ENCODE results near the gene MEIS1.

Gene MEIS1

DNA sequence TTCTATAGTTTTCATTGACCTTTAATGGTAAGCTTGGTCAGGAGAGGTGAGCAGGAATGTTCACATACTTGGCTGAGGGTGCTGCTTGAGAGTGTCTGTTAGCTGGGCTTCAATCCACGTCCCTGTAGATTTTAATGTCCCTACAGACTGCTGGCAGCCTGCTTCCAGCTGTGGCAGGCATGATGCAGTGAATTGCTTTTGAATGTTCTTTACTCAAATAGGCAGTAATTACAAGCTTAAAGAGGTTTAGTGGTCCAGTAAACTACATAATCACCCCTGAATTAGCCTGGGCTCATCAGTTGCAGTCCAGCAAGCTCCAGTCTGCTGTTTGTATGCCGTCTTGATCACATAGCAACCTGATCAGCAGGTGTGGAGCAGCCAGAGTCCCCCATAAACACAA lies 102.1 kb downstream of the MEIS1 start:
- Histone ChIP-seq H3K4me1 (ENCODE audit: control insufficient read depth, insufficient read depth, low read length) (peaks cover 23% of the 10 kb centered on the region), H3K9me3 (ENCODE audit: control insufficient read depth, insufficient read depth, low read depth, low read length) (no peaks in the 10 kb centered on the region), H3K36me3 (ENCODE audit: control insufficient read depth in 2 of 2, insufficient read depth in 1 of 2, low read length in 2 of 2) (no peaks in the 10 kb centered on the region), H3K27ac (ENCODE audit: extremely low read depth, low read depth, low read length) (0 out of 2 replicates have a peak overlapping the region, but pooled peaks have one; percentile 11), H3K4me3 (ENCODE audit: low read depth, low read length) (no peak overlapping the region)
- ChIA-PET CTCF (no interaction called here), POLR2A (no interaction called here)
- TF ChIP-seq ZNF10 (tag by site-specific recombination; IDR thresholded peaks at IDR 0.05) (peak; percentile 96), ZNF423 (tag by site-specific recombination; IDR thresholded peaks at IDR 0.05) (peak; percentile 88), PRDM4 (tag by site-specific recombination; IDR thresholded peaks at IDR 0.05) (peak; percentile 79), MEIS1 (CRISPR knock-in tag; IDR thresholded peaks at IDR 0.05; ENCODE audit: borderline replicate concordance) (no peak), OVOL3 (tag by site-specific recombination; IDR thresholded peaks at IDR 0.05) (peak; percentile 52; the same call in 1 of the 2 replicates), ZNF561 (tag by site-specific recombination; IDR thresholded peaks at IDR 0.05; ENCODE audit: borderline replicate concordance) (peak; percentile 52; the same call in 1 of the 2 replicates), KLF10 (tag by site-specific recombination; IDR thresholded peaks at IDR 0.05) (no peak), ZNF121 (tag by site-specific recombination; IDR thresholded peaks at IDR 0.05) (0 out of 2 replicates have a peak, but pooled peaks have one; percentile 7), ZNF843 (tag by site-specific recombination; IDR thresholded peaks at IDR 0.05) (peak; percentile 88), ZSCAN18 (tag by site-specific recombination; IDR thresholded peaks at IDR 0.05) (no peak), SCRT1 (tag by site-specific recombination; IDR thresholded peaks at IDR 0.05; ENCODE audit: borderline replicate concordance) (peak; percentile 46; the same call in 1 of the 2 replicates), FEZF1 (tag by site-specific recombination; IDR thresholded peaks at IDR 0.05) (peak; percentile 90), ZIC2 (tag by site-specific recombination; IDR thresholded peaks at IDR 0.05) (peak; percentile 78), IKZF3 (tag by site-specific recombination; IDR thresholded peaks at IDR 0.05) (peak; percentile 69), OSR2 (tag by site-specific recombination; IDR thresholded peaks at IDR 0.05) (peak; percentile 87), ZNF596 (tag by site-specific recombination; IDR thresholded peaks at IDR 0.05) (0 out of 2 replicates have a peak, but pooled peaks have one; percentile 8), SP7 (tag by site-specific recombination; IDR thresholded peaks at IDR 0.05) (peak; percentile 95), ZNF248 (tag by site-specific recombination; IDR thresholded peaks at IDR 0.05) (no peak), ZSCAN30 (tag by site-specific recombination; IDR thresholded peaks at IDR 0.05) (peak; percentile 74)
- TF ChIP-seq, protein P1, sequence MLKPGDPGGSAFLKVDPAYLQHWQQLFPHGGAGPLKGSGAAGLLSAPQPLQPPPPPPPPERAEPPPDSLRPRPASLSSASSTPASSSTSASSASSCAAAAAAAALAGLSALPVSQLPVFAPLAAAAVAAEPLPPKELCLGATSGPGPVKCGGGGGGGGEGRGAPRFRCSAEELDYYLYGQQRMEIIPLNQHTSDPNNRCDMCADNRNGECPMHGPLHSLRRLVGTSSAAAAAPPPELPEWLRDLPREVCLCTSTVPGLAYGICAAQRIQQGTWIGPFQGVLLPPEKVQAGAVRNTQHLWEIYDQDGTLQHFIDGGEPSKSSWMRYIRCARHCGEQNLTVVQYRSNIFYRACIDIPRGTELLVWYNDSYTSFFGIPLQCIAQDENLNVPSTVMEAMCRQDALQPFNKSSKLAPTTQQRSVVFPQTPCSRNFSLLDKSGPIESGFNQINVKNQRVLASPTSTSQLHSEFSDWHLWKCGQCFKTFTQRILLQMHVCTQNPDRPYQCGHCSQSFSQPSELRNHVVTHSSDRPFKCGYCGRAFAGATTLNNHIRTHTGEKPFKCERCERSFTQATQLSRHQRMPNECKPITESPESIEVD (tag by site-specific recombination; IDR thresholded peaks at IDR 0.05) = peak; percentile 88
- TF ChIP-seq, protein P2, sequence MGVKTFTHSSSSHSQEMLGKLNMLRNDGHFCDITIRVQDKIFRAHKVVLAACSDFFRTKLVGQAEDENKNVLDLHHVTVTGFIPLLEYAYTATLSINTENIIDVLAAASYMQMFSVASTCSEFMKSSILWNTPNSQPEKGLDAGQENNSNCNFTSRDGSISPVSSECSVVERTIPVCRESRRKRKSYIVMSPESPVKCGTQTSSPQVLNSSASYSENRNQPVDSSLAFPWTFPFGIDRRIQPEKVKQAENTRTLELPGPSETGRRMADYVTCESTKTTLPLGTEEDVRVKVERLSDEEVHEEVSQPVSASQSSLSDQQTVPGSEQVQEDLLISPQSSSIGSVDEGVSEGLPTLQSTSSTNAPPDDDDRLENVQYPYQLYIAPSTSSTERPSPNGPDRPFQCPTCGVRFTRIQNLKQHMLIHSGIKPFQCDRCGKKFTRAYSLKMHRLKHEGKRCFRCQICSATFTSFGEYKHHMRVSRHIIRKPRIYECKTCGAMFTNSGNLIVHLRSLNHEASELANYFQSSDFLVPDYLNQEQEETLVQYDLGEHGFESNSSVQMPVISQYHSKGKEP (tag by site-specific recombination; IDR thresholded peaks at IDR 0.05) = peak; percentile 74
- TF ChIP-seq, protein P3, sequence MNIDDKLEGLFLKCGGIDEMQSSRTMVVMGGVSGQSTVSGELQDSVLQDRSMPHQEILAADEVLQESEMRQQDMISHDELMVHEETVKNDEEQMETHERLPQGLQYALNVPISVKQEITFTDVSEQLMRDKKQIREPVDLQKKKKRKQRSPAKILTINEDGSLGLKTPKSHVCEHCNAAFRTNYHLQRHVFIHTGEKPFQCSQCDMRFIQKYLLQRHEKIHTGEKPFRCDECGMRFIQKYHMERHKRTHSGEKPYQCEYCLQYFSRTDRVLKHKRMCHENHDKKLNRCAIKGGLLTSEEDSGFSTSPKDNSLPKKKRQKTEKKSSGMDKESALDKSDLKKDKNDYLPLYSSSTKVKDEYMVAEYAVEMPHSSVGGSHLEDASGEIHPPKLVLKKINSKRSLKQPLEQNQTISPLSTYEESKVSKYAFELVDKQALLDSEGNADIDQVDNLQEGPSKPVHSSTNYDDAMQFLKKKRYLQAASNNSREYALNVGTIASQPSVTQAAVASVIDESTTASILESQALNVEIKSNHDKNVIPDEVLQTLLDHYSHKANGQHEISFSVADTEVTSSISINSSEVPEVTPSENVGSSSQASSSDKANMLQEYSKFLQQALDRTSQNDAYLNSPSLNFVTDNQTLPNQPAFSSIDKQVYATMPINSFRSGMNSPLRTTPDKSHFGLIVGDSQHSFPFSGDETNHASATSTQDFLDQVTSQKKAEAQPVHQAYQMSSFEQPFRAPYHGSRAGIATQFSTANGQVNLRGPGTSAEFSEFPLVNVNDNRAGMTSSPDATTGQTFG (tag by site-specific recombination; IDR thresholded peaks at IDR 0.05; ENCODE audit: borderline replicate concordance) = no peak
- TF ChIP-seq, protein P4, sequence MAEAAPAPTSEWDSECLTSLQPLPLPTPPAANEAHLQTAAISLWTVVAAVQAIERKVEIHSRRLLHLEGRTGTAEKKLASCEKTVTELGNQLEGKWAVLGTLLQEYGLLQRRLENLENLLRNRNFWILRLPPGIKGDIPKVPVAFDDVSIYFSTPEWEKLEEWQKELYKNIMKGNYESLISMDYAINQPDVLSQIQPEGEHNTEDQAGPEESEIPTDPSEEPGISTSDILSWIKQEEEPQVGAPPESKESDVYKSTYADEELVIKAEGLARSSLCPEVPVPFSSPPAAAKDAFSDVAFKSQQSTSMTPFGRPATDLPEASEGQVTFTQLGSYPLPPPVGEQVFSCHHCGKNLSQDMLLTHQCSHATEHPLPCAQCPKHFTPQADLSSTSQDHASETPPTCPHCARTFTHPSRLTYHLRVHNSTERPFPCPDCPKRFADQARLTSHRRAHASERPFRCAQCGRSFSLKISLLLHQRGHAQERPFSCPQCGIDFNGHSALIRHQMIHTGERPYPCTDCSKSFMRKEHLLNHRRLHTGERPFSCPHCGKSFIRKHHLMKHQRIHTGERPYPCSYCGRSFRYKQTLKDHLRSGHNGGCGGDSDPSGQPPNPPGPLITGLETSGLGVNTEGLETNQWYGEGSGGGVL (tag by site-specific recombination; IDR thresholded peaks at IDR 0.05) = no peak
- TF ChIP-seq, protein P5, sequence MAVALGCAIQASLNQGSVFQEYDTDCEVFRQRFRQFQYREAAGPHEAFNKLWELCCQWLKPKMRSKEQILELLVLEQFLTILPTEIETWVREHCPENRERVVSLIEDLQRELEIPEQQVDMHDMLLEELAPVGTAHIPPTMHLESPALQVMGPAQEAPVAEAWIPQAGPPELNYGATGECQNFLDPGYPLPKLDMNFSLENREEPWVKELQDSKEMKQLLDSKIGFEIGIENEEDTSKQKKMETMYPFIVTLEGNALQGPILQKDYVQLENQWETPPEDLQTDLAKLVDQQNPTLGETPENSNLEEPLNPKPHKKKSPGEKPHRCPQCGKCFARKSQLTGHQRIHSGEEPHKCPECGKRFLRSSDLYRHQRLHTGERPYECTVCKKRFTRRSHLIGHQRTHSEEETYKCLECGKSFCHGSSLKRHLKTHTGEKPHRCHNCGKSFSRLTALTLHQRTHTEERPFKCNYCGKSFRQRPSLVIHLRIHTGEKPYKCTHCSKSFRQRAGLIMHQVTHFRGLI (tag by site-specific recombination; IDR thresholded peaks at IDR 0.05) = 0 out of 2 replicates have a peak, but pooled peaks have one; percentile 47

Measured in HEK293 (cell line).